ENCODE measurements around the gene FAM184B.

The FAM184B gene

GRCh38 chr4:17771284-17771908 is 10.0 kb downstream of the FAM184B start:
- no peak for DNase-seq

DNA sequence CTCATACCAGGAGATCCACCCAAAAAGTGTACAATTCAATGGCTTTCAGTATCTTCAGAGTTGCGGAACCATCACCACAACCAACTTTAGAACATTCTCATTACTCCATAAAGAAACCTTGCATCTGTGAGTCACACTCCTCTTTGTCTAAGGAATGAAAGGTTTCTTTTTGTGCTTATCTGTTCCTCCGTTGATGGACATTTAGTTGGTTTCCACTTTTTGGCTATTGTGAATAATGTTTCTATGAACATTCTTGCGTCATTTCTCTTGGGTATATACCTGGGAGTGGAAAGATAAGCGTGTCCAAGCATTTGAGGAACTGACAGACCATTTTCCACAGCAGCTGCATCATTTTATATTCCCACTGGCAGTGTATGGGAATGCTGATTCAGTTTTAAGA is 10.6 kb downstream of the FAM184B start:
- DNase-seq: no peak

- DNase-seq: no peak
Observed at GRCh38 chr4:17769406-17770174, 11.8 kb downstream of the FAM184B start.

GRCh38 chr4:17766826-17767458 is 14.5 kb downstream of the FAM184B start:
- no peak for DNase-seq

DNA sequence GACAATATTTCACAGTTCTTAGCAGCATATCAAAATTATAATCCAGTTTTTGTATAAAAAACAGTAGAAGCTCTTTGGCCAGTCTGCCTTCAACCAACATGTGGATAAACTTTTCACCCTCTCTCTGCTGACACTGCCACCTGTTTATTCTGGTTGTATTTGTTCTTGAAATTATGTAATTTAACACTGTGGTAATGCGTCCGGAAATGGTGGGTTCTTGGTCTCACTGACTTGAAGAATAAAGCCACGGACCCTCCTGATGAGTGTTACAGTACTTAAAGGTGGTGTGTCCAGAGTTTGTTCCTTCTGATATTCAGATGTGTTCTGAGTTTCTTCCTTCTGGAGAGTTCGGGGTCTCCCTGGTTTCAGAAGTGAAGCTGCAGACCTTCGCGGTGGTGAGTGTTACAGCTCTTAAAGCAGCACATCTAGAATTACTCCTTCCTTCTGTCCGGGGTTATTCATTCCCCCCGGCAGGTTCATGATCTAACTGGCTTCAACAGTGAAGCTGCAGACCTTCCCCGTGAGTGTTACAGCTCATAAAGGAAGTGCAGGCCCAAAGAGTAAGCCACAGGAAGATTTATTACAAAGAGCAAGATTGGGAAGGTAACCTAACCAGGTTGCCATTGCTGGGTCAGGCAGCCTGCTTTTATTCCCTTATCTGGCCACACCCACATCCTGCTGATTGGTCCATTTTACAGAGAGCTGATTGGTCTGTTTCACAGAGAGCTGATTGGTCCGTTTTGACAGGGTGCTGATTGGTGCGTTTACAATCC is 15.7 kb downstream of the FAM184B start:
- no peak for DNase-seq

GRCh38 chr4:17763931-17764330 is 17.5 kb downstream of the FAM184B start:
- no peak for DNase-seq

GRCh38 chr4:17763416-17763815 is 18.0 kb downstream of the FAM184B start:
- DNase-seq: no peak

- DNase-seq: no peak
Observed at GRCh38 chr4:17762726-17763125, 18.7 kb downstream of the FAM184B start.

- no peak for DNase-seq
Observed at GRCh38 chr4:17761062-17761461, 20.4 kb downstream of the FAM184B start.

- DNase-seq: no peak
Observed at GRCh38 chr4:17760626-17761025, 20.8 kb downstream of the FAM184B start.

- DNase-seq: no peak
Observed at GRCh38 chr4:17758485-17758884, 22.9 kb downstream of the FAM184B start.

- DNase-seq: no peak
Observed at GRCh38 chr4:17757621-17758020, 23.8 kb downstream of the FAM184B start.

DNA sequence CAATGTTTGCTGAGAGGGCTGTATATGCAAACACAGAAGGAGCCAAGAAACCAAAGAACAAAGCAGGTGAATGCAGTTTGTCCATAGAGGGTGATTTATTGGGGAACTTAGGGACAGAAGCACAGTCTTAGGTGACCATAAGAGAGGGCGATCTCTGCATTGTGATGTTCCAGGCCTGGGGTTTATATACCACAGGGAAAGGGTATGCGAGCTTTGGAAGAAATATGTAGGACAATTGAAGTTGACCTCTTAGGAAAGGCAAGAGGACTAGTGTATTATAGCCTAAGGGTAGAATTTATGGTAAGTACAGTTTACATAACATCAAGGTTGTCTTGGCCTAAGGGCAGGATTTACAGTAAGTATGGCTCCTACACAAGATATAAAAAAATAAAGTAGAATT is 27.8 kb downstream of the FAM184B start:
- no peak for DNase-seq

GRCh38 chr4:17740702-17741101 is 40.7 kb downstream of the FAM184B start:
- no peak for DNase-seq

- DNase-seq: no peak
Observed at GRCh38 chr4:17736484-17736883, 44.9 kb downstream of the FAM184B start.

DNA sequence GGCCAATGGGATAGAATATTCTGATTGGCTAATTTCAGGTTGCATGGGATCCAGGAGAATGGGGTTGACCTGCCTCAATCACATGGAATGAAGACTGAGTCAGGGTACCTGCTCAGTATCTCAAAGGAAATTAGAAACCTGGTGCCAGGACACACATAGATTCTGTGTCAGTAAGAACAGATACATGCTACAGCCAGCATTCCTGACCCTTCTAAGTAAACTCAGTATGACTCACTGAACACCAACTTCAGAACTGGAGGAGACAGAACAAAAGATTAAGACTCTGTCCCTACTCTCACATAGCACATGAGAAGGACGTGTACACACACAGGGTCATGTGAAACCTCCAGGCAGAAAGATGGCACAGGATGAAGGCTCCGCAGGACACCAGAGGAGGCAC is 54.5 kb downstream of the FAM184B start:
- no peak for DNase-seq

DNA sequence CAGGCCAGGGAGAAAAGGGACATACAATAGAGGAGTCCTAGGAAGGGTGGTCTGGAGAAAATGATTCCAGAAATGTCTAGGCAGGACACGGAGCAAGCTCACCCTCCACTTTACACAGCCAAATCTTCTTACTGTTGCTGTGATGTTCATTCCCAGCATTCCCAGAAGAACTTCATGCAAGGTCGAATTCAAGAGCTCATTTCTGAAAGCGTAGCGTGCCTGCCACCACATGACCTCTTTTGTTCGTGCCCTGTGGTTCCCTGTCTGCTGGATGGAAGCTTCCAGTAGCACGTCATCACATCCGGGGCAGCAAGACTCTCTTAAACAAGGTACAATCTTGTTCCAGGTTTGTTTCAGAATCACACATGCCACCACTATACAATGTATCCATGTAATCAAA is 57.8 kb downstream of the FAM184B start:
- DNase-seq: no peak

DNA sequence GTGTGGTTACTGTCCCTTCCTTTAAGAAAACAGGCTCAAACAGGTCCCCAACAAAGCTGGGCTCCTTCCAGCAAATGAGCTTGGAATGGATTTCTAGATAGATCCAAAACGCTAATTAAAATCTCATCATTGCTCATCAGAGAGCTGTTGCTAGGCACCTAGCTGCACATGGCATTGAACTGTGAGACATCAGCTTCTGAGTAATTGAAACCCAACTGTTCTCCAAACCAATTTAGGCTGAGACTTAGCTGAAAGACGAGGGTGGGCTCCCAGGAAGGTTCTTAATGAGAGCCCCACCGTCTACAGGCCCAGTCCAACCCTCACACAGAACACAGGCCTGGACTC is 59.1 kb downstream of the FAM184B start:
- DNase-seq: no peak

DNA sequence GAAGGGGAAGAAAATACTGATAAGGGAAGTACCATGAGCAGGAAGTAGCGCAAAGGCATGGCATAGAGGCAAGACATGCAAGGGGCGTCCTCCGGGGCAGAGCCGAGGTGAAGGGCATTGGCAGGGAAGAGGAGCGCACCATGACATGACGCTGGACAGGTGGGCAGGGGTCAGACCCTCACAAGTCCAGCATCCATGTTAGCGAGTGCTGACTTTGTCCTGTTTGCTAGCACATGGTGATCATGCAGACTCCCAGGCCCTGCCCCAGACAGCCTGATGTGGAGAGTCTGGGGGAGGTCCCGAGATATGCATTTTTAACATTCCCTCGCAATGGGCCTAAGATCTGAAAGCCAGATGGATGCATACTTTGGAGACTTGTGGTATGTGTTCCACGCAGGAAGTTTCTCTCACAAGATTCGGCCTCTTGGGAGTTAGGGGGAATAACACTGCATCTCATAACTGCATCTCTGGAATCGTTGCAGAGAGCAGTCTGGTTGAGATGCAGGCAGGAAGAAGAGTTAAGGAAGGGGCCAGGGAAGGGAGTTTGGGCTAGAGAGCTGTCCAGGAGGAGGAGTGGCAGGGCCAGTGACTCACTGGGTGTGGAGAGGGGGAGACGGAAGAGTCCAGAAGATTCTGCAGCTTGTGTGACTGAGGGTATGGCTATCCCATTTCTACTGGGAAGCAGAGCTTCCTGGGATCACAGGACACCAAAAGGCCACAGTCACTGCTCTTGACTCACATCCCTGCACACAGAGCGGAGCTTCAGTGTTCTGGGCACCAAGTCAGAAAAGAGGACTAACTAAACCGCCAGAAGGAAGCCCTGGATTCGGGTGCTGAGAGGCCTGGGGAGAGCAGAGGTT is 59.7 kb downstream of the FAM184B start:
- no peak for DNase-seq

GRCh38 chr4:17719106-17719505 is 62.3 kb downstream of the FAM184B start:
- no peak for DNase-seq

- DNase-seq: no peak
Observed at GRCh38 chr4:17718471-17718870, 63.0 kb downstream of the FAM184B start.

DNA sequence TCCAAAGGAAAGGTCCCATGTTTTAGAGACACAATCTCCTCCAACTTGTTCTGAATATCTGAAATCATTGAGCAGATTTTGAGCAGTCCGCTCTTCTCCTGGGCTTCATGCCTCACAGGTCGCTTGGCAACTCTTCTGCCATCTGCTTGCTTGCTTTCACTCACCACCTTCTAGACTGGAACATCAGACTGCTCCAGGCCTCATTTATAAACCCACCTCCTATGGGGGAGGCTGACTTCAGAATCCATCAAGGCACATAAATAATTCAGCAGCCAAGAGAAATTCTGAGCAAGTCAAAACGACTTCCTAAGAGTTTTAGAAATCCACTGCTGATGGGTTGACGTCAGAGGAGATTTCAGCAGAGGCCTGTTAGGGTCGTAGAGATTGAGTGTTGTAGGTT is 64.1 kb downstream of the FAM184B start:
- DNase-seq: no peak

GRCh38 chr4:17715511-17715910 is 65.9 kb downstream of the FAM184B start:
- DNase-seq: no peak
